K562 (cell line): ENCODE data around the gene CARMIL1.

ENCODE experiments used
- CC2D1A ChIP-seq: fragments of 450-650 bp; IDR thresholded peaks from 2 replicates; pipeline ENCODE4 v1.6.1; 2017; ENCODE audit warnings: mild to moderate bottlenecking
- EP300 ChIP-seq: IDR thresholded peaks from 2 replicates; pipeline ENCODE4 v1.6.1; 2012; ENCODE audit warnings: low read length, improper control_type of control experiment
- GTF2A2 ChIP-seq: IDR thresholded peaks from 2 replicates; pipeline ENCODE4 v1.6.1; 2016; ENCODE audit warnings: mild to moderate bottlenecking, missing genetic modification characterization, missing compliant biosample characterization
- NR3C1 ChIP-seq: sonication (generic); formaldehyde crosslinking; IDR thresholded peaks from 2 replicates; pipeline ENCODE4 v1.8.1; 2022; ENCODE audit warnings: missing genetic modification reagents
- POLR2A ChIP-seq: fragments of 450-650 bp; conservative IDR thresholded peaks from 2 replicates; pipeline ENCODE4 v1.6.1; 2016
- RBM14 ChIP-seq: fragments of 200-400 bp; formaldehyde crosslinking; IDR thresholded peaks from 2 replicates; pipeline ENCODE4 v1.6.1; 2018; ENCODE audit warnings: low read depth, mild to moderate bottlenecking, low read length, moderate library complexity, borderline replicate concordance; ENCODE audit not compliant: insufficient read depth
- TAF1 ChIP-seq: IDR thresholded peaks from 2 replicates; pipeline ENCODE4 v1.6.1; 2011; ENCODE audit warnings: mild to moderate bottlenecking, low read length, moderate library complexity; ENCODE audit not compliant: insufficient read depth, control insufficient read depth, severe bottlenecking; ENCODE audit errors: extremely low read depth
- ZNF133 ChIP-seq: fragments of 250-450 bp; sonication (Bioruptor Pico); IDR thresholded peaks from 2 replicates; pipeline ENCODE4 v1.4.0; 2020; ENCODE audit warnings: mild to moderate bottlenecking
- TF ChIP-seq, protein P1 (sequence below): fragments of 250-450 bp; sonication (Bioruptor Pico); IDR thresholded peaks from 2 replicates; pipeline ENCODE4 v1.6.1; 2021; ENCODE audit warnings: mild to moderate bottlenecking
- TF ChIP-seq, protein P2 (sequence below), 3 experiments: IDR thresholded peaks in 2 of 3; conservative IDR thresholded peaks in 1 of 3; 2 replicates each; pipeline ENCODE4 v1.5.1; 2011 to 2012; ENCODE audit warnings: low read length in 3 of 3, mild to moderate bottlenecking in 3 of 3, control low read depth in 2 of 3, improper control_type of control experiment in 1 of 3, inconsistent platforms in 1 of 3, low read depth in 1 of 3, mixed read lengths in 1 of 3, moderate library complexity in 1 of 3; ENCODE audit not compliant: insufficient read depth in 2 of 3
- TF ChIP-seq, protein P3 (sequence below): fragments of 450-650 bp; IDR thresholded peaks from 2 replicates; pipeline ENCODE4 v1.6.1; 2016; ENCODE audit warnings: borderline replicate concordance

DNA sequence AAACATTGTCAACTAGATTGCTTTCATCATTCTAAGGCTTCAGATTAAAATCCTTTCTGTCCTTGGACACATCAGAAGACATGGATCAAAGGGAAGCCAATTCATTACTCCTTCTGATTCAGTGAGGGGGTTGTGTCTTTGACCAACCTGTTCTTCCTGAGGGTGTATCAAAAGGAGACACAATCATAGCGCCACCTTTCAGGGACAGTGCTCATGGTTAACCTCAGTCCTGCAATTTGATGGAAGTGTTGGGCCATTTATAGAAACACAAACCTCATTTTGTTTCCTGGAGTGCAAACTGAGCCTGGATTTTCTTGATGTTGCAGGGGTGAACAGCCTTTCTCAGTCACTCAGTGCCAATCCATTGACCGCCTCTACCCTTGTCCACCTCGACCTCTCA lies 209.0 kb downstream of the CARMIL1 start:
- TF ChIP-seq RBM14 (no peak), CC2D1A (no peak), NR3C1 (CRISPR knock-in tag) (no peak), POLR2A (no peak), TAF1 (no peak), GTF2A2 (tag) (no peak), ZNF133 (CRISPR knock-in tag) (no peak), EP300 (no peak)
- TF ChIP-seq, protein P1, sequence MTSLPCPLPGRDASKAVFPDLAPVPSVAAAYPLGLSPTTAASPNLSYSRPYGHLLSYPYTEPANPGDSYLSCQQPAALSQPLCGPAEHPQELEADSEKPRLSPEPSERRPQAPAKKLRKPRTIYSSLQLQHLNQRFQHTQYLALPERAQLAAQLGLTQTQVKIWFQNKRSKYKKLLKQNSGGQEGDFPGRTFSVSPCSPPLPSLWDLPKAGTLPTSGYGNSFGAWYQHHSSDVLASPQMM (CRISPR knock-in tag) = no peak
- TF ChIP-seq, protein P2, sequence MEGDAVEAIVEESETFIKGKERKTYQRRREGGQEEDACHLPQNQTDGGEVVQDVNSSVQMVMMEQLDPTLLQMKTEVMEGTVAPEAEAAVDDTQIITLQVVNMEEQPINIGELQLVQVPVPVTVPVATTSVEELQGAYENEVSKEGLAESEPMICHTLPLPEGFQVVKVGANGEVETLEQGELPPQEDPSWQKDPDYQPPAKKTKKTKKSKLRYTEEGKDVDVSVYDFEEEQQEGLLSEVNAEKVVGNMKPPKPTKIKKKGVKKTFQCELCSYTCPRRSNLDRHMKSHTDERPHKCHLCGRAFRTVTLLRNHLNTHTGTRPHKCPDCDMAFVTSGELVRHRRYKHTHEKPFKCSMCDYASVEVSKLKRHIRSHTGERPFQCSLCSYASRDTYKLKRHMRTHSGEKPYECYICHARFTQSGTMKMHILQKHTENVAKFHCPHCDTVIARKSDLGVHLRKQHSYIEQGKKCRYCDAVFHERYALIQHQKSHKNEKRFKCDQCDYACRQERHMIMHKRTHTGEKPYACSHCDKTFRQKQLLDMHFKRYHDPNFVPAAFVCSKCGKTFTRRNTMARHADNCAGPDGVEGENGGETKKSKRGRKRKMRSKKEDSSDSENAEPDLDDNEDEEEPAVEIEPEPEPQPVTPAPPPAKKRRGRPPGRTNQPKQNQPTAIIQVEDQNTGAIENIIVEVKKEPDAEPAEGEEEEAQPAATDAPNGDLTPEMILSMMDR (IDR thresholded peaks at IDR 0.05 in 2 of 3, conservative IDR thresholded peaks at IDR 0.05 in 1 of 3; ENCODE audit: insufficient read depth in 2 of 3, low read depth in 1 of 3, low read length in 3 of 3) = no peak
- TF ChIP-seq, protein P3, sequence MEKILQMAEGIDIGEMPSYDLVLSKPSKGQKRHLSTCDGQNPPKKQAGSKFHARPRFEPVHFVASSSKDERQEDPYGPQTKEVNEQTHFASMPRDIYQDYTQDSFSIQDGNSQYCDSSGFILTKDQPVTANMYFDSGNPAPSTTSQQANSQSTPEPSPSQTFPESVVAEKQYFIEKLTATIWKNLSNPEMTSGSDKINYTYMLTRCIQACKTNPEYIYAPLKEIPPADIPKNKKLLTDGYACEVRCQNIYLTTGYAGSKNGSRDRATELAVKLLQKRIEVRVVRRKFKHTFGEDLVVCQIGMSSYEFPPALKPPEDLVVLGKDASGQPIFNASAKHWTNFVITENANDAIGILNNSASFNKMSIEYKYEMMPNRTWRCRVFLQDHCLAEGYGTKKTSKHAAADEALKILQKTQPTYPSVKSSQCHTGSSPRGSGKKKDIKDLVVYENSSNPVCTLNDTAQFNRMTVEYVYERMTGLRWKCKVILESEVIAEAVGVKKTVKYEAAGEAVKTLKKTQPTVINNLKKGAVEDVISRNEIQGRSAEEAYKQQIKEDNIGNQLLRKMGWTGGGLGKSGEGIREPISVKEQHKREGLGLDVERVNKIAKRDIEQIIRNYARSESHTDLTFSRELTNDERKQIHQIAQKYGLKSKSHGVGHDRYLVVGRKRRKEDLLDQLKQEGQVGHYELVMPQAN = no peak
